HG02981 (cell line): ENCODE results near the gene CNTLN.
A peak's percentile ranks its signal among the peaks of the same experiment; 100 is the strongest.
"Not testable (repeated sequence)": the region's sequence is repeated elsewhere in the genome, so short reads cannot be mapped to it uniquely, and the experiment has no call there.

Experiments
- ATAC-seq: cut with Tn5 transposase; IDR thresholded peaks from one replicate; pipeline ENCODE4 v1.9.1; 2021; ENCODE audit warnings: mild to moderate bottlenecking, moderate library complexity; ENCODE audit not compliant: unreplicated experiment

CNTLN gene

GRCh38 chr9:17134396-17135294 lies at the start of gene CNTLN:
Gene CNTLN (plus strand): TSS chr9:17135040. CDS start chr9:17135066, 26 bp downstream.
- ATAC-seq = peak; percentile 61

GRCh38 chr9:17088566-17088965 lies 46.3 kb upstream of the CNTLN start:
- ATAC-seq = no peak

GRCh38 chr9:17090041-17090440 lies 44.8 kb upstream of the CNTLN start:
- ATAC-seq = no peak

- ATAC-seq = peak; percentile 54
Measured at GRCh38 chr9:17116400-17116837, 18.4 kb upstream of the CNTLN start.

- ATAC-seq = no peak
Measured at GRCh38 chr9:17117372-17117771, 17.5 kb upstream of the CNTLN start.

- ATAC-seq = no peak
Measured at GRCh38 chr9:17120203-17120602, 14.6 kb upstream of the CNTLN start.

GRCh38 chr9:17121264-17121663 lies 13.6 kb upstream of the CNTLN start:
- no peak for ATAC-seq

GRCh38 chr9:17130291-17130690 lies 4.5 kb upstream of the CNTLN start:
- ATAC-seq = no peak

GRCh38 chr9:17130725-17131124 lies 4.1 kb upstream of the CNTLN start:
- no peak for ATAC-seq

- ATAC-seq = no peak
Measured at GRCh38 chr9:17131494-17131893, 3.3 kb upstream of the CNTLN start.

GRCh38 chr9:17135295-17136160 lies 688 bp downstream of the CNTLN start:
- ATAC-seq = peak; percentile 54

GRCh38 chr9:17137566-17137965 lies 2.7 kb downstream of the CNTLN start:
- no peak for ATAC-seq

GRCh38 chr9:17138503-17138902 lies 3.7 kb downstream of the CNTLN start:
- no peak for ATAC-seq

- no peak for ATAC-seq
Measured at GRCh38 chr9:17140418-17140817, 5.6 kb downstream of the CNTLN start.

- no peak for ATAC-seq
Measured at GRCh38 chr9:17148324-17148723, 13.5 kb downstream of the CNTLN start.

GRCh38 chr9:17159469-17159868 lies 24.6 kb downstream of the CNTLN start:
- no peak for ATAC-seq

- no peak for ATAC-seq
Measured at GRCh38 chr9:17160327-17160726, 25.5 kb downstream of the CNTLN start.

- no peak for ATAC-seq
Measured at GRCh38 chr9:17165764-17166163, 30.9 kb downstream of the CNTLN start.

GRCh38 chr9:17166346-17166745 lies 31.5 kb downstream of the CNTLN start:
- no peak for ATAC-seq

GRCh38 chr9:17171309-17172094 lies 36.7 kb downstream of the CNTLN start:
- ATAC-seq = no peak

- ATAC-seq = not testable (repeated sequence)
Measured at GRCh38 chr9:17177496-17177895, 42.7 kb downstream of the CNTLN start.
